ENCODE measurements around the gene FGF18.
"Not testable (repeated sequence)": the region's sequence is repeated elsewhere in the genome, so short reads cannot be mapped to it uniquely, and the experiment has no call there.

FGF18 gene

DNA sequence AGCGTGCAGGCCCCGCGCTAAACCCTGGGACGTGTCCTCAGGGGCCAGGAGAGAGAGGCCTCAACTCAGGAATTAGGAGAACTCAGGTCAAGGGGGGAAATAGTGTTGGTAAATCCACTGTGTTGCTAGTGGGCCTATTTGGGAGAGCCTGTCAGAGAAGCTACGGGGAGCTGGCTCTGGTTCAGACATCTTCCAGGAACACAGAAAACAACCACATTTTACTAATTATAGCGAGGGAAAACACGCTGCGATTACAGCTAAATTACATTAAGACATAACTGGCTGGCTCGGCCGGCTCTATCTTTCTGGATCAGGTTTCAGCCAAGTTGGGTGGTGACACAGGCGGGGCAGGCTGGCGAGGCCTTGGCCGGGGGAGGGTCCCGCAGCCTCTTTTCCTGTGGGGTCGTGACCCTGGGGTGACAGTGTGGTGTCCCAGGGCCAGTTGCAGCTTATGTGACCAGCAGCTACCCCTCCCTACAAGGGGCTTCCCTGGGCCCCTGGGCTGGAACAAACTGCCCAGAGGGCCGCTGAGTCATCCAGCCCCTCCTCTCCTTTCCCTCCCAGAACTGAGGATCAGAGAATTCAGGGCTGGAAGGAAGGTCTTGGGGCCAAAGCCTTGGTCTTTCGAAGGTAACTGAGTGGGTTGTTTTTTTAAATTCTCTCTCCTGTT, 75.1 kb downstream of the FGF18 start:
- peak; percentile 55 to 93 for DNase-seq (ENCODE audit: low read depth in 2 of 2)
- TF ChIP-seq, protein P1, sequence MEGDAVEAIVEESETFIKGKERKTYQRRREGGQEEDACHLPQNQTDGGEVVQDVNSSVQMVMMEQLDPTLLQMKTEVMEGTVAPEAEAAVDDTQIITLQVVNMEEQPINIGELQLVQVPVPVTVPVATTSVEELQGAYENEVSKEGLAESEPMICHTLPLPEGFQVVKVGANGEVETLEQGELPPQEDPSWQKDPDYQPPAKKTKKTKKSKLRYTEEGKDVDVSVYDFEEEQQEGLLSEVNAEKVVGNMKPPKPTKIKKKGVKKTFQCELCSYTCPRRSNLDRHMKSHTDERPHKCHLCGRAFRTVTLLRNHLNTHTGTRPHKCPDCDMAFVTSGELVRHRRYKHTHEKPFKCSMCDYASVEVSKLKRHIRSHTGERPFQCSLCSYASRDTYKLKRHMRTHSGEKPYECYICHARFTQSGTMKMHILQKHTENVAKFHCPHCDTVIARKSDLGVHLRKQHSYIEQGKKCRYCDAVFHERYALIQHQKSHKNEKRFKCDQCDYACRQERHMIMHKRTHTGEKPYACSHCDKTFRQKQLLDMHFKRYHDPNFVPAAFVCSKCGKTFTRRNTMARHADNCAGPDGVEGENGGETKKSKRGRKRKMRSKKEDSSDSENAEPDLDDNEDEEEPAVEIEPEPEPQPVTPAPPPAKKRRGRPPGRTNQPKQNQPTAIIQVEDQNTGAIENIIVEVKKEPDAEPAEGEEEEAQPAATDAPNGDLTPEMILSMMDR (IDR thresholded peaks at IDR 0.05; ENCODE audit: low read depth, low read length) = no peak
- H3K4me3 ChIP-seq (replicated peaks in 1 of 2; ENCODE audit: low read depth in 2 of 2, low read length in 2 of 2) = no peak overlapping the region

DNA sequence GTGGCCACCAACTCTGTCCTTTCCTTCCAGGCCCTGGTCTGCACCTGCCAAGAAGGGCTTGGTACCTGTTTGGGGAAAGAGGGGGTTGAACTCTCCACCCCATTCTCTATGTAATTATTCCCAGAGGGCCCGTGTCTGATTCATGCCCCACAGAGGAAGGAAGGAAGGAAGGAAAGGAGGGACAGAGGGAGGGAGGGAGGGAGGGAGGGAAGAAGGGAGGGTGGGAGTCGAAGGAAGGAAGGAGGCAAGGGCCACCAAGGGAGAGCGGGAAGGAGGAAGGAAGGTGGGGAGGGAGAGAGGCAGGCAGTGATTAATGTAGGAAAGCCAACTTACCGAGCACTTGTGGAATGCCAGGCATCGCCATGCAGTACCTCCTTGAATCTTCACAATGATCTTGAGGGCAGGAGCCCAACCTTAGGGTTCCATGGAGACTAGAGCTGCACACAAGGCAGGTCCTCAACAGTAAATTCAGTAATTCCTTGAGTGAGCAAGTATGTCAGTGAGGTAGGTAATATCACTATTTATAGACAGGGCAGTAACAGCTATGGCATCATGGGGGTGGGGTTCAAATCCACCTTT, 75.8 kb downstream of the FGF18 start:
- no peak overlapping the region for H3K4me3 ChIP-seq (replicated peaks in 1 of 2; ENCODE audit: low read depth in 2 of 2, low read length in 2 of 2)
- peak; percentile 32 to 38 for DNase-seq (ENCODE audit: low read depth in 2 of 2)
- TF ChIP-seq, protein P1 (IDR thresholded peaks at IDR 0.05; ENCODE audit: low read depth, low read length) = no peak

DNA sequence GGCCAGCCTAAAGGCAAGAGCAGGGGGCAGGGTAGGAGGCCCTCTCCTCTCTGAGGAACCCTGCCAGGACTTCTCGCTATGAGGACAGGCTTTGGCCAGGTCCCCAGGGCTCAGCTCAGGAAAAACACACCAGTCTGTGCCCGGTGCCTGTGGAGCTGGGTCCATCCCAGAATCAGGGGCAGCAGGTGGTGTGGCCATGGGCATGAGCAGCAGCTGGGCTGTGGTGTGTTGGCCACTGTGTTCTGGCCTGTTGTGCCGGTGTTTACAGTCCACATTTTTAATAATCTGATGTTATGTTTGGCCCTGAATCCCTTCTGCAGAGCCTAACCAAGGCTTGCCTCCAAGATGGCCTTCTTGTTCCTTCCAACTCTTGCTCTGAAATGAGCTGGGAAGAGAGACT, 77.0 kb downstream of the FGF18 start:
- TF ChIP-seq, protein P1 (IDR thresholded peaks at IDR 0.05; ENCODE audit: low read depth, low read length) = no peak
- DNase-seq (ENCODE audit: low read depth in 2 of 2) = no peak
- H3K4me3 ChIP-seq (replicated peaks in 1 of 2; ENCODE audit: low read depth in 2 of 2, low read length in 2 of 2) = no peak overlapping the region

DNA sequence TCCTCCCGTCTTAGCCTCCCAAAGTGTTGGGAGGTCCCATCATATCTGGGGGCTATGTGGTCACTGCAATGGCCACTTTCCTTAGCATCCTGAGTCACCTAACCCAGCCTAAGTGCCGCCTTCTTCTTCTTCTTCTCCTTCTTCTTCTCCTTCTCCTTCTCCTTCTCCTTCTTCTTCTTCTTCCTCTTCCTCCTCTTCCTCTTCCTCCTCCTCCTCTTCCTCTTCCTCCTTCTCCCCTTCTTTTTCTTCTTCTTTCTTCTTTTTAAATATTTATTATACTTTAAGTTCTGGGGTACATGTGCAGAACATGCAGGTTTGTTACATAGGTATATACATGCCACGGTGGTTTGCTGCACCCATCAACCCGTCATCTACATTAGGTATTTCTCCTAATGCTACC, 78.0 kb downstream of the FGF18 start:
- DNase-seq (ENCODE audit: low read depth in 2 of 2); H3K4me3 ChIP-seq (replicated peaks in 1 of 2; ENCODE audit: low read depth in 2 of 2, low read length in 2 of 2): not testable (repeated sequence)

DNA sequence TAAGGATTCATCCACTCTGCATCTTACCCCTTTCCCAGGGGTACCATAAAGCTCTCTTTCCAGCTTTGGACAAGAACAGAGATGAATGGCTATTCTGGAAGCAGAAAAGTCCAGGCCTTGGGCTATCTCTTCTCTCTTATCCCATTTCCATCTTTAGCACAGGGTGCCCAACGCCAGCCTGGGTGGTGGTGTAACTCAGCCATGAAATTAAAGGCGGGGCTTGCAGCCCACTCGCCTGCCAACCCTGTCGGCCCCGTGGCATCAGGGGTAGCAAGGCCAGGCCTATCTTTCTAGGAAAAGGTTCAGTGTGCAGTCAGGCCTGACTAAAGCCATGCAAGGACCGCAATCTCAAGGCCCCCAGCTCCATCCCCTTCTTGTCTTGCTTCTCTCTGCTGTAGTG, 78.7 kb downstream of the FGF18 start:
- no peak for DNase-seq (ENCODE audit: low read depth in 2 of 2)
- TF ChIP-seq, protein P1 (IDR thresholded peaks at IDR 0.05; ENCODE audit: low read depth, low read length) = no peak
- no peak overlapping the region for H3K4me3 ChIP-seq (replicated peaks in 1 of 2; ENCODE audit: low read depth in 2 of 2, low read length in 2 of 2)

DNA sequence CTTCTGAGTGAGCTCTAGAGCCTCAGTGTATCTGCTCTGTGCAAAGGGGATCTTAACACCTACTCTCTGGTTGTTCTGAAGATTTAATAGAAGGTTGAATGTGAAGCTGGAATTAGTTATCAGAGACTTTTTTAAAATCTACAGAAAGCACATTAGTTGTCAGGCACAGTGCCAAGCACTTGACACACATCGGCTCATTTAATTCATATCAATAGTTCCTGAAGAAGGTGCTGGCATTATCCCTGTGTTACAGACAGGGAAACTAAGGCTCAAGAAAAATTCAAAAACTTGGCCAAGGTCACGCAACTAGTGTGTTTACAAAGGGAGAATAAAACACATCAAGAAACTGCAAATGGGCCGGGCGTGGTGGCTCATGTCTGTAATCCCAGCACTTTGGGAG, 80.2 kb downstream of the FGF18 start:
- TF ChIP-seq, protein P1 (IDR thresholded peaks at IDR 0.05; ENCODE audit: low read depth, low read length) = no peak
- DNase-seq (ENCODE audit: low read depth in 2 of 2) = no peak
- no peak overlapping the region for H3K4me3 ChIP-seq (replicated peaks in 1 of 2; ENCODE audit: low read depth in 2 of 2, low read length in 2 of 2)

DNA sequence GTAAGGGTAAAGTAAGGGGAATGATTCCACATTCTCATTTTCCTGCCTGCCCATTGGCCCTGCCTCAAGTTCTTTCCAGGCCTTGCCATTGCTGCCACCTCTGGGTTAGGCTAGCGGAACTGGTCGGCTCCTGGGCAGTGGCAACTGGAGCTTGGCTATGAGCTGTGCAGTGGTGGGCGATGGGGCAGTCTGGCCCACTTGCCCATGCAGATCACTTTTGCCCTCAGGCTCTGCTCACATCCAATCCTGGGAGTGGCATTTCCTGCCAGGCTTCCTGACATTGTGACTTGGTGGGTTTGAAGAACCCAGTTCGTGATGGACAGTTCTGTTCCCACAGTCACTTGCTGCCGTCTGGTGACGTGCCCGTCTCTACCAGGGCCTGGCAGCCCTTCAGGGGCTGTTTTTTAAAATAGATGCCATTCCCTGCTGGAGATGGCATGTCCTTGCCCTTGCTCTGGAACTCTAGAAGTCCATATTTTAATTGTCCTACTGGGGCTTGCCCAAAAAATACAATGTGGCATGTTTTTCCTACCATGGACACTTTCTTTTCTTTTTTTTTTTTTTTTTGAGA, 86.1 kb downstream of the FGF18 start:
- H3K4me3 ChIP-seq (replicated peaks in 1 of 2; ENCODE audit: low read depth in 2 of 2, low read length in 2 of 2) = no peak overlapping the region
- TF ChIP-seq, protein P1 (IDR thresholded peaks at IDR 0.05; ENCODE audit: low read depth, low read length) = no peak
- DNase-seq (ENCODE audit: low read depth in 2 of 2) = no peak

All from cardiac fibroblast (primary cell).